HG03066 (cell line): ENCODE results near the gene SLC17A3.

ENCODE experiments used
- ATAC-seq: cut with Tn5 transposase; IDR thresholded peaks from one replicate; pipeline ENCODE4 v1.9.1; 2021; ENCODE audit warnings: low read depth; ENCODE audit not compliant: unreplicated experiment

The SLC17A3 gene

DNA sequence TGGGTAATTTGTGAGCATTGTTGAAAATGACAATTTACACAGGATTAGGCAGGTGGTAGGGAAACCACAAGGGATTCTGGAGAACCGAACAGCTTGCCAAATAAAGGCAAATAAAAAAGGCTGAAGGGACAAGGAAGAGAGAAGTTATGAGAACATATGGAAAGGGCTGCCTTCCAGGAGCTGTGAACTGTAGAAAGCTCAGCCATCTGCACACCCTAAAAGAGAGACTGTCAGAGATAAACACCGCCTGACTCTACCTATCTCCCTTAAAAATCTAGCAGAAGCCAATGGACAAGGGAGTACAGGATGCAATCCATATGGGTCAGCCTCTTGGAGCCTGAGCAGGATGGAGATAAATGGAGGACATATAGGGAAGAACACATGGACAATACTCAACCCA lies 29.5 kb downstream of the SLC17A3 start:
- no peak for ATAC-seq

DNA sequence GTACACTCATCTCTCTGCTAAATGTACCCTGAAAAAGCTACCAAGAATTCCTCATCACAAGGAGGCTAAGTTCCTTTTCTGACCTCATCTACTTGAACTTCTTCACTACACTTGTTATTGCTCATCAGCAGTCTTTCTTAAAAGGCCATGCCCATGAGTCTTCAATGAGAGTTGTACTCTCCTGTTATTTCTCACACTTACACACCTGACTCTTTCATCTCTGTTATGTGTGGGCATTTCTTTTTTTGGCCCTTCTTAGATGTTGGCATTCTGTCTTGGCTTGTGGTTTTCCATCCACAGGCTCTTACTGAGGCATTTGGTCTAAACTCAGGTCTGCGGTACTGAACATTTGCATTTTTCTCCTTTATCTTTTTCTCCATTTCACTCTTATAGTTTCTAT lies 31.5 kb downstream of the SLC17A3 start:
- no peak for ATAC-seq

DNA sequence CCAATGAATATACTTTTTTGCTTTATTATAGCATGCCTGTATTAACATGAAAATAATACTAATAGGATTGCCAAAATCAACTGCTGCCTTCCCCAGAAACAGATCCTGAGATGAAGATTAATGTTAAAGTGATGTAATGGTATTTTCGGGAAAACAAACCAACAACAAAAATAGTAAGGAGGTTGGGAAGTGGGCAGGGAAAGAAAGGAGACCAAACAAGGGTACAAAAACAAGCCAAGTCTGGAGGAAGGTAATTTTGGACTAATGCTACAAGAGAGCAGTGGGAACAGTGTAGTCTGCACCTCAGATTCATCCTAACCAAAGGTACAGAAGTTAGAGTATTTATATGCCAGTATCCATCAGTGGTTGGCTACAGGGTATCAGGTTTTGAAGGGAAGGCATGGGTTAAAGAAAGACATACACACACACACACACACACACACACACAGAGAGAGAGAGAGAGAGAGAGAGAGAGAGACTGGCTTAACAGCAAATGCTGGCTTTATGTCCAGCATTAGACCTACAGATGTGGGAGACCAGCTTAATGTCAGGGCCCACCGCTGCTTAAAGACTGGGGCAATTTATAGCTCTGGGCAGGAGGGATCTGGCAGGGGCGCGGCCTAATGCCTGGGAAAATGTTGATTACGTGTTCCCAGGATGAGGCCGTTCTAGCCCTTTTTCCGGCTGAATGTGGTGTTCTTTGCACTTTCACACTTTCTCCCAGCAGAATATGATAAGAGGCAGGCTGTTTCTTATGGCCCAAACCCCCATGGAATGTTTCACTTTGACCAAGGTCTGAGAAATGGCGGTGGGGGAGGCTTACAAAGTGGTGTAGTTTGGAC lies 38.4 kb downstream of the SLC17A3 start:
- ATAC-seq = no peak

DNA sequence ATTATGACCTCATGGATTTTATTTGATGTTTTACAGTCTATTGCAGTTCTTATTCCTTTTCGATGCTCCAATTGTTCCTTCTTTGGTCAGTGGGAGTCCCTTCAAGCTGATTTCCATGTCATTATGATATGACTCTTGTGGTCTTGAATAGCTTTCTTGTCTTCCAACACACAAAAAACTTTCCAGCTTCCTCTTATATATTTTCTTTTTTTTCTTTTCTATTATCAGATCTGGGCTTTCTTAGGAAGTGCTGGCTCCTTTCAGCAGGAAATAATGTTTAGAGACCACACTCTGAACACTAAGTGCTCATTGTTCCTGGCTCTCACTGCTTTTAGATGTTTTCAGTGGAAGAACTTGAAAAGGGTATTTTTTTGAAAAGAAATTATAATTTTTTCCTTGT lies 39.1 kb downstream of the SLC17A3 start:
- no peak for ATAC-seq

DNA sequence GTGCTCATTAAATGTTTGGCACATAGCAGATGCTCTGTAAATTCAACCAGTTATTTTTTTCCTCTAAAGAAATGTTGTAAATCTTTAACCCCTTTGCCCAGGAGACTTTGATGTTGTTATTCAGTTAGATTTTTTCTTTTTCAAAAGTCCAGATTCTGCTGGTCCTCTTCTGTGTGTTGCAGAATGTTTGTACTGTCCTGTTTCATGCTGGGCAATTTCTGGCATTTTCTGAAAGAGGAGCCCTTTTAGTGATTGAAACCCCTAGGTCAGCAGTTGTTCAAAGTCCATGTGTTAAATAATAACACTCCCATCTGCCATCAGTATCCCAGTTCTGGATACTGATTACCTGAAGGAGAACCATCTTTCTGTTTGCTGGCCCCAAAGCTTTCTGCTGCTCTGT lies 40.9 kb downstream of the SLC17A3 start:
- ATAC-seq = no peak

DNA sequence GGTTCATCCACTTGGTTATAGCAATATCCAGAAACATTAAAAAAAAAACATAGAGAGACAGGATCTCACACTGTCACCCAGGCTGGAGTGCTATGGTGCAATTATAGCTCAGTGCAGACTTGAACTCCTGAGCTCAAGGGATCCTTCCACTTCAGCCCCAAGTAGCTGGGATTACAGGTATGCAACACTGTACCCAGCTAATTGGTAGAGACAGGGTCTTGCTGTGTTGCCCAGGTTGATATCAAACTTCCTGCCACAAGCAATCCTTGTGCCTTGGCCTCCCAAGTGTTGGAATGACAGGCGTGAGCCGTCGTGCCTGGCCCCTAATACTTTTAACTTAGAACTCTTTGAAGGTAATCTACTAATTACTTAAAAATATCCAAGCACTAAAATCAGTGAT lies 41.4 kb downstream of the SLC17A3 start:
- no peak for ATAC-seq

DNA sequence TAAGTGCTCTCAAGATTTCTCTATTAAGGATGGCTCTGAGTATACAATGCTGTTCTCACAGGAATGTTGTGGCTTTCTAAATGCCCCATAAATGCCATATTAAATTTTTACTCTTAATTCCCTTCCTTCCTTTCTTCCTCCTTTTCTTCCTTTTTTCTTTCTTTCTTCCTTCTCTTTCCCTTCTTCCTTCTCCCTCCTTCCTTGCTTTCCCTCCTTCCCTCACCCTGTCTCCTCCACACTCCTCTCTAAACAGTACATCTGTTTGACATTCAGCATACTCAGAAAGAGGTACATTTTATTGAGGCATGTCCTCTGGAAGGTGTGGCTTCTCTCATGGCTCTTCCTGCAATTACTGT lies 41.8 kb downstream of the SLC17A3 start:
- no peak for ATAC-seq

DNA sequence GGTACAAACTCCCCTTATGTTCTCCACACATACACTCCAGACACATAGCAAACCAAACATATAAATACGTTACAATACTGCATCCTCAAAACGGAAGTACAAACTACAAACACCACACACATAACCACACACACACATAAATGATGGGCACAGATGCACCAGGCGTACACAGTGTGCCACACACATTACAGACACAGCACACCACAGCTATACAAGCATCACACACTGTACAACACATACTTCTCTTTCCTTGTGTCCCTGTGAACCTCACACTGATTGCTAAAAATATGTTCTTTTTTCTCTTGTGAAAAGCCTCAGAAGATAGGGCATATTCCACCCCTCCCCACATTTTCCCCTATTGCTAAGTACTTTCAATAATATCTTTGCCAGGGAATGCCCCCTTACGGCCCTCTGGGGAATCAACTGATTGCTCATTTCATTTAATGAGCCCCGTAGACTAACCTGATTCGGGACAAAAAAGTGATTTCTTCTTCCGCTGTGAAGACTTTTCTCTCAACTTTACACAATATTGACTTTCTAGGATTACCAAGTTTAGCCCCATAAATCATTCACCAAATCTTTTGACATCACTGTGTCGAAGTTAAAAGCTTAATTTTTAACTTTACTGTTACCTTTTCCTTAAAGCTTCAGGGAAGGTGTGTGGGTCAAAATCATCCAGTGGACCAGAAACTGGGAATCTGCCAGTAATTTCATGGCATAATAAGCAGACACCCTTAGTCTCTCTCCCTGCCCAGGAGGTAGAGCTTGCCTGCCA lies 42.3 kb downstream of the SLC17A3 start, which contains the start of gene SLC17A1:
Gene SLC17A1, minus strand, starts transcription at position 521 of the 775 bp plus-strand sequence. CDS start 1,495 bp downstream, outside the sequence.
- no peak for ATAC-seq

DNA sequence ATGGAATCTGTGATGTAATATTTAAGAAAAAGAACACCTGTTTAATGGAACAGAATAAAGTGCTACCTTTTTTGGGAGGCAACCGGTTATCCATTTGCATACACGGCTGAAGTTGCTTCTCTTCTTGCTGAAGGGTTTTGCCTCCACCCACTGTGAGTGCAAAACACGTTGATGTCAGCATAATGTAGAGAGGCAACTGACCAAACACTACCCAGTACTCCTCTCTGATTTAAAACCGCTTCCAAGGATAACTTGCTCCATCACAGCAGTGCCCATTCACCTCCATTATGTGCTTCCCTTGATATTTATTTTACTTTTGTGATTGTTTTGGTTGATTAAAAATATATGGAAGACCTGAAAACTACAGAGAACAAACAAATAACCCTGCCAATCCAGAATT lies 43.6 kb downstream of the SLC17A3 start:
- ATAC-seq = no peak

DNA sequence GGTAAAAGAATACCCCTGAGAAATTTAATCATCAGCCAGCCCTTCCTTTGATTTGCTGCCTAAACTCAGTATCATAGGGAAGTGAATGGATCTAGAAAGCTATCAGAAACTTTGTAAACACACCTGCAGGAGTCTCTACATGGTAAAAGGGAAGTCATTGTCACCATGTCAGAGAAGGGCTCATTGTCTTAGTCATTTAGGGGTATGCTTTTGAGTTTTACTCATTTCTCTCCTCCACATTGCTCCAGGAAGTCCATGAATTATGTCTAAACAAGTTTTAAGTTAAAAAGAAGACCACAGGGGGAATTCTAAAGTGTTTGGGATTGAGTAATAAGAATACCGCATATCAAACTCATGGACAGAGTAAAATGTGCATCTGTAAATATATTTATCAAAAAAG lies 44.7 kb downstream of the SLC17A3 start:
- no peak for ATAC-seq

DNA sequence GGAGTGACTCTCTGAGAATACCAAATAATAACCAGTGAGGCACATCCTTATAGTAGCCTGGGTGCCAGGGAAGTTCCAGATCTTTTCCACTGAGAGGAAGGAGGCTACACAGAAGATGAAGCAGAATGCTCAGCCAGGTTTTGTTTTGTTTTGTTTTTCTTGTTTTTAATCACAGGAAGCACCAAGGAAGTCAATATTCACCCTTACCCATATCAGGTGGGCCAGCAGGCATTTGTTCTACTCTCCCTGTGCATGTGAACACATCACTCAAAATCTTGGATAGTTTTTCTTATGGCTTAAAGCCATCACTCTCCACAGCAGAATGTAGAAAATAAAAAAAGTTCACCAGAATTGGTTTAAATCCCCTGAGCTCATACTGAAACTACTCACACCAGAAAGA lies 52.7 kb downstream of the SLC17A3 start:
- ATAC-seq = no peak

DNA sequence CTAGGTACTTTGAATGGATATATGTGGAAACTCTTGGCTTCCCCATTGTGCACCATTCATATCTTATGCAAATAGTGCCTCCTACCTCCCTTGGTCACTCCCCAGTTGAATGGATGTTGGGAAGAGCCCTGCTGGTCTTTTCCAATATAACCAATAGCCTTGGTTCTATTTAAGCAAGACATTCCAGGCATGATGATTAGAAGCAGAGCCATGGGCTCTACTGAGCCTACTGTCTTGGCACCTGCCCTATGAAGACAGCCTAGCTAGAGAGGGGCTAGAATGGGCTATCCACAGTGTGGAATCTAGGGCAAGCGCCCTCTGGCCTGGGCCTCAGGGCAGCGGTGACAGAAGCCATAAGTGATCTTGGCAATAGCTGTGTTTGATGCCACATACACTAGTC lies 57.8 kb downstream of the SLC17A3 start:
- no peak for ATAC-seq

DNA sequence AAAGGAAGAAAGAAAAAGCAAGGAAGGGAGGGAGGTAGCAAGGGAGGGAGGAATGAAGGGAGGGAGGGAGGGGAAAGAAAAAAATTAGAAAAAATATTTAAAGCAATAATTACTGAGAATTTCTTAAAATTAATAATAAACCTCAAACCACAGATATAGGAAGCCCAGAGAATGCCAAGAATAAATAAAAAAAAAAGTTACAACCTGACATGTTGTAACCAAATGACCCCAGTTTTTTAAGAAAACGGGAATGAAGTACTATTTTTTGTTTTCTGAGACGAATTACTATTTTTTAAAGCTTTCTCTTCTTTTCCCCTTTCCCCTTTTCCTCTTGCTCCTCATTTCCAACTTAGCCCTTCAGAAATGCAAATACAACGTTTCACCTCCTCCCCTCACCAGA lies 58.8 kb downstream of the SLC17A3 start:
- no peak for ATAC-seq

DNA sequence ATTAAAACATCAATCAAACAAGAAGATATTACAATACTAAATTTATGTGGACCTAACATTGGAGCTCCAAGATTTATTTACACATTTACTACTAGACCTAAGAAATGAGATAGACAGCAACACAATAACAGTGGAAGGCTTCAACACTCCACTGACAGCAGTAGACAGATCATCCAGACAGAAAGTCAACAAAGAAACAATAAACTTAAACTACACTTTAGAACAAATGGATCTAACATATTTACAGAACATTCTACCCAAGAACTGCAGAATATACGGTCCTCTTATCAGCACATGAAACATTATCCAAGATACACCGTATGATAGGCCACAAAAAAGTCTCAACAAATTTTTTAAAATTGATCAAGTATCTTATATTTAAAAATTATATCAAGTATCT lies 69.2 kb downstream of the SLC17A3 start:
- ATAC-seq = no peak

DNA sequence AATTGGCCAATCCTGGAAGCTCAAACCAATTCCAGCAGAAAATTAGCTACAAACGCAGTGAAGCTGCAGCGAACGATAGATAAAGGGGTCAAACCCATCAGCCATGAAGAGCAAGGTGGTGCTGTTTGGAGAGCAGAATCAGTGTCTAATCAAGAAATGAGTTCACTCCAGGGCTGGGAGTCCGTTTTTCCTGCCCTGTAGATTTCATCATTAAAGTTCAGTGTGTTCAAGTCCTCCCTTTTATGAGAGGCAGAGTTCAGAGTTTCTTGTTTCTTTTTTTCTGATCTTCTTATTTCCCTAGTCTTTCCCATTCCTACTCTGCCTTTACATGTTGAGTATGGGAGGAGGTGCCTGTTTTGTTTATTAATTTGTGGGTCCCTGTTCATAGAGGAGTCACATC lies 72.6 kb downstream of the SLC17A3 start:
- ATAC-seq = no peak
